ENCODE measurements around the gene RPS18. TPM values are rescaled to one million over a fixed set of nuclear protein-coding genes. Genes with fewer than 3 reads are reported as not detected.

RPS18 gene
- total and polyA plus RNA-seq, 2 of the 13 experiments (the other 11 are each of a cell fraction or from before 2014, with no cell fraction given), result 3,896 to 5,806 TPM

DNA sequence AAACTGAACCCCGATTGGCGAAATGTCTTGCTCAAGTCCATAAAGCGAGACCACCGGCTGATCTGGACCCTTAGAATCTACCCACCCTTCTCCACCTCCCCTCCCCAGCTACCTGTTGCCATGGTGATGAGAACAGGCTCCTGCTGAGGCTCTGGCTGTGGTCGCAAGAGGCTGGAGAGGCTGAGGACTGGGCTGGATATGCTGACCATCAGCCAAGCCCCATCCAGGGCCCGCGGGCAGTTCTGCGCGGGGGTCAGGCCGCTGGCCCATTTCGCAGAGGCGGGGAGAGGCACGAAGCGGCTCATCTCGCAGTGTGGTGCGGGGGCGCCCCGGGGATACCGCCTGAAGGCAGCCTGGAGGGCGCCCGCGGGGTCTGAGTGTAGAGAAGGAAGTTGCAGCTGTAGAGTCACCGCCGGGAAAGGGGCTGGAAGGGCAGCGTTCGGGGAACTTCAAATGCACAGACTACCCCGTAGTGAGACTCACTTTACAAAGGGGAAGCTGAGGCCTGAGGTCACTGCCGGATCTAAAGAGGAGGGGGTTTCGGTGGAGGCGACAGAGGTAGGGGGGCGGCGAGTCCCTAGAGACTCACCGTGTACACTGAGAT lies 41.3 kb downstream of the RPS18 start (continued):
- TF ChIP-seq, protein P1, sequence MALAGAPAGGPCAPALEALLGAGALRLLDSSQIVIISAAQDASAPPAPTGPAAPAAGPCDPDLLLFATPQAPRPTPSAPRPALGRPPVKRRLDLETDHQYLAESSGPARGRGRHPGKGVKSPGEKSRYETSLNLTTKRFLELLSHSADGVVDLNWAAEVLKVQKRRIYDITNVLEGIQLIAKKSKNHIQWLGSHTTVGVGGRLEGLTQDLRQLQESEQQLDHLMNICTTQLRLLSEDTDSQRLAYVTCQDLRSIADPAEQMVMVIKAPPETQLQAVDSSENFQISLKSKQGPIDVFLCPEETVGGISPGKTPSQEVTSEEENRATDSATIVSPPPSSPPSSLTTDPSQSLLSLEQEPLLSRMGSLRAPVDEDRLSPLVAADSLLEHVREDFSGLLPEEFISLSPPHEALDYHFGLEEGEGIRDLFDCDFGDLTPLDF (CRISPR knock-in tag; IDR thresholded peaks at IDR 0.05), result no peak
- TF ChIP-seq ZNF280D (CRISPR knock-in tag; IDR thresholded peaks at IDR 0.05), result no peak
- TF ChIP-seq, protein P2, sequence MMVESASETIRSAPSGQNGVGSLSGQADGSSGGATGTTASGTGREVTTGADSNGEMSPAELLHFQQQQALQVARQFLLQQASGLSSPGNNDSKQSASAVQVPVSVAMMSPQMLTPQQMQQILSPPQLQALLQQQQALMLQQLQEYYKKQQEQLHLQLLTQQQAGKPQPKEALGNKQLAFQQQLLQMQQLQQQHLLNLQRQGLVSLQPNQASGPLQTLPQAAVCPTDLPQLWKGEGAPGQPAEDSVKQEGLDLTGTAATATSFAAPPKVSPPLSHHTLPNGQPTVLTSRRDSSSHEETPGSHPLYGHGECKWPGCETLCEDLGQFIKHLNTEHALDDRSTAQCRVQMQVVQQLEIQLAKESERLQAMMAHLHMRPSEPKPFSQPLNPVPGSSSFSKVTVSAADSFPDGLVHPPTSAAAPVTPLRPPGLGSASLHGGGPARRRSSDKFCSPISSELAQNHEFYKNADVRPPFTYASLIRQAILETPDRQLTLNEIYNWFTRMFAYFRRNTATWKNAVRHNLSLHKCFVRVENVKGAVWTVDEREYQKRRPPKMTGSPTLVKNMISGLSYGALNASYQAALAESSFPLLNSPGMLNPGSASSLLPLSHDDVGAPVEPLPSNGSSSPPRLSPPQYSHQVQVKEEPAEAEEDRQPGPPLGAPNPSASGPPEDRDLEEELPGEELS (CRISPR knock-in tag; IDR thresholded peaks at IDR 0.05), result no peak
- TF ChIP-seq ZNF382 (CRISPR knock-in tag; IDR thresholded peaks at IDR 0.05; ENCODE audit: borderline replicate concordance), result no peak
- TF ChIP-seq SNAI1 (CRISPR knock-in tag; IDR thresholded peaks at IDR 0.05; ENCODE audit: borderline replicate concordance), result no peak
- no peak for TF ChIP-seq AGO2 (optimal IDR thresholded peaks at IDR 0.05; ENCODE audit: low read depth, low read length)
- 0 out of 2 replicates have a peak, but pooled peaks have one; percentile 2 for TF ChIP-seq ZNF552 (CRISPR knock-in tag; IDR thresholded peaks at IDR 0.05; ENCODE audit: borderline replicate concordance)
- no peak for TF ChIP-seq ZKSCAN1 (IDR thresholded peaks at IDR 0.05; ENCODE audit: low read length)
- no peak; the same call in 1 of the 2 replicates for TF ChIP-seq HOXA3 (CRISPR knock-in tag; IDR thresholded peaks at IDR 0.05)
- peak; percentile 77 for TF ChIP-seq ZNF891 (CRISPR knock-in tag; IDR thresholded peaks at IDR 0.05)
- TF ChIP-seq ZNF432 (CRISPR knock-in tag; IDR thresholded peaks at IDR 0.05; ENCODE audit: borderline replicate concordance), result no peak
- TF ChIP-seq REPIN1 (CRISPR knock-in tag; IDR thresholded peaks at IDR 0.05; ENCODE audit: borderline replicate concordance, low read depth), result no peak
- TF ChIP-seq, protein P3, sequence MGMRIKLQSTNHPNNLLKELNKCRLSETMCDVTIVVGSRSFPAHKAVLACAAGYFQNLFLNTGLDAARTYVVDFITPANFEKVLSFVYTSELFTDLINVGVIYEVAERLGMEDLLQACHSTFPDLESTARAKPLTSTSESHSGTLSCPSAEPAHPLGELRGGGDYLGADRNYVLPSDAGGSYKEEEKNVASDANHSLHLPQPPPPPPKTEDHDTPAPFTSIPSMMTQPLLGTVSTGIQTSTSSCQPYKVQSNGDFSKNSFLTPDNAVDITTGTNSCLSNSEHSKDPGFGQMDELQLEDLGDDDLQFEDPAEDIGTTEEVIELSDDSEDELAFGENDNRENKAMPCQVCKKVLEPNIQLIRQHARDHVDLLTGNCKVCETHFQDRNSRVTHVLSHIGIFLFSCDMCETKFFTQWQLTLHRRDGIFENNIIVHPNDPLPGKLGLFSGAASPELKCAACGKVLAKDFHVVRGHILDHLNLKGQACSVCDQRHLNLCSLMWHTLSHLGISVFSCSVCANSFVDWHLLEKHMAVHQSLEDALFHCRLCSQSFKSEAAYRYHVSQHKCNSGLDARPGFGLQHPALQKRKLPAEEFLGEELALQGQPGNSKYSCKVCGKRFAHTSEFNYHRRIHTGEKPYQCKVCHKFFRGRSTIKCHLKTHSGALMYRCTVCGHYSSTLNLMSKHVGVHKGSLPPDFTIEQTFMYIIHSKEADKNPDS (CRISPR knock-in tag; IDR thresholded peaks at IDR 0.05), result no peak
- TF ChIP-seq REL (CRISPR knock-in tag; conservative IDR thresholded peaks at IDR 0.05), result no peak
- TF ChIP-seq HBP1 (CRISPR knock-in tag; IDR thresholded peaks at IDR 0.05; ENCODE audit: low read depth), result no peak
- TF ChIP-seq IRF1 (CRISPR knock-in tag; IDR thresholded peaks at IDR 0.05; ENCODE audit: low read depth), result no peak
- no peak for TF ChIP-seq EZH2 (conservative IDR thresholded peaks at IDR 0.05; ENCODE audit: low read depth, low read length)

Data from HepG2 (cell line).